HepG2 (cell line): ENCODE data around the gene DYNC1LI2. TPM values are rescaled to one million over a fixed set of nuclear protein-coding genes. Genes with fewer than 3 reads are reported as not detected.
A peak's percentile ranks its signal among the peaks of the same experiment; 100 is the strongest.

Experiments
- ATAC-seq: fragments of 200-7000 bp; cut with Tn5 transposase; 3 replicates; pipeline ENCODE4 v1.9.1; 2020; ENCODE audit warnings: mild to moderate bottlenecking, moderate library complexity
- BruUV-seq: library from RNA; stranded (reverse); fragments of 400-500 nt; replicated peaks from 2 replicates; lab custom pipeline; 2021; lab: Mats Ljungman, UMichigan
- CTCF ChIA-PET: fragments of 300-600 bp; formaldehyde crosslinking; extraction: SDS; loops from one replicate; lab custom pipeline; 2021; ENCODE audit warnings: low total read pairs, inconsistent platforms, low intra/inter-chr PET ratio; lab: Yijun Ruan, JAX
- POLR2A ChIA-PET: fragments of 350-600 bp; sonication (Branson Sonifier 250); formaldehyde crosslinking; loops from one replicate; lab custom pipeline; 2020; ENCODE audit warnings: antibody characterized with exemption, inconsistent platforms; lab: Yijun Ruan, JAX
- DNase-seq: peaks from one replicate; pipeline ENCODE4 v3.0.0-alpha.2; 2015; ENCODE audit warnings: low spot score
- FAIRE-seq: peaks from 3 replicates; lab custom pipeline; 2011; peaks lifted over from hg19 to GRCh38; lab: Jason Lieb, UNC
- H2AFZ ChIP-seq: one replicate; pipeline ENCODE4 v1.6.1; 2011; ENCODE audit warnings: low read length, inconsistent platforms
- H3K27ac ChIP-seq: fragments of 300-600 bp; 3 replicates; pipeline ENCODE4 v1.8.0; 2011; ENCODE audit warnings: mixed run types, mild to moderate bottlenecking, mixed read lengths, low read length, inconsistent platforms; ENCODE audit not compliant: insufficient read depth; ENCODE audit errors: extremely low read length
- H3K27me3 ChIP-seq, 2 experiments: fragments of 200-600 bp in 1 of 2; 2 replicates in 1 of 2; 3 replicates in 1 of 2; pipeline versions ENCODE4 v1.6.0 to v1.8.0; 2011; ENCODE audit warnings: low read length in 2 of 2, mild to moderate bottlenecking in 2 of 2, moderate library complexity in 2 of 2, inconsistent platforms in 1 of 2; ENCODE audit not compliant: insufficient read depth in 2 of 2, control insufficient read depth in 1 of 2
- H3K36me3 ChIP-seq, 2 experiments: fragments of 200-600 bp in 1 of 2; replicated peaks in 1 of 2; 2 replicates in 1 of 2; 3 replicates in 1 of 2; pipeline versions ENCODE4 v1.5.1 to v1.8.0; 2011; ENCODE audit warnings: low read length in 2 of 2, inconsistent platforms in 1 of 2; ENCODE audit not compliant: insufficient read depth in 2 of 2, control insufficient read depth in 1 of 2
- H3K4me1 ChIP-seq: 2 replicates; pipeline ENCODE4 v1.5.1; 2012; ENCODE audit warnings: low read length, inconsistent platforms; ENCODE audit not compliant: insufficient read depth
- H3K4me2 ChIP-seq: 2 replicates; pipeline ENCODE4 v1.6.0; 2011; ENCODE audit warnings: low read depth, low read length, inconsistent platforms
- H3K4me3 ChIP-seq, 3 experiments: fragments of 200-600 bp in 1 of 3; sonication (generic), shearing (Covaris generic) in 1 of 3; replicated peaks in 1 of 3; 2 replicates each; pipeline ENCODE4 v1.5.1; 2011 to 2016; ENCODE audit warnings: low read length in 3 of 3, inconsistent platforms in 2 of 3, low read depth in 2 of 3, mild to moderate bottlenecking in 2 of 3, control low read depth in 1 of 3, mixed read lengths in 1 of 3; ENCODE audit not compliant: insufficient read depth in 1 of 3
- H3K79me2 ChIP-seq: one replicate; pipeline ENCODE4 v1.6.1; 2011; ENCODE audit warnings: low read length, inconsistent platforms; ENCODE audit not compliant: insufficient read depth
- H3K9ac ChIP-seq: 2 replicates; pipeline ENCODE4 v1.6.0; 2011; ENCODE audit warnings: mild to moderate bottlenecking, low read depth, low read length, inconsistent platforms; ENCODE audit not compliant: insufficient read depth
- H3K9me3 ChIP-seq: 2 replicates; pipeline ENCODE4 v1.5.1; 2012; ENCODE audit warnings: mild to moderate bottlenecking, low read length
- H4K20me1 ChIP-seq: 2 replicates; pipeline ENCODE4 v1.6.0; 2011; ENCODE audit warnings: inconsistent platforms, mild to moderate bottlenecking, low read length, moderate library complexity; ENCODE audit not compliant: insufficient read depth
- HNRNPK ChIP-seq: fragments of 200-400 bp; formaldehyde crosslinking; IDR thresholded peaks from 2 replicates; pipeline ENCODE4 v1.6.1; 2018; ENCODE audit warnings: low read length, low read depth, moderate library complexity, mild to moderate bottlenecking; ENCODE audit not compliant: poor library complexity, severe bottlenecking
- MAFF ChIP-seq: IDR thresholded peaks from 2 replicates; pipeline ENCODE4 v1.6.1; 2011; ENCODE audit warnings: low read depth, low read length, improper control_type of control experiment
- MAFK ChIP-seq, 2 experiments: IDR thresholded peaks in 1 of 2; conservative IDR thresholded peaks in 1 of 2; 2 replicates each; pipeline ENCODE4 v1.6.1; 2011; ENCODE audit warnings: improper control_type of control experiment in 2 of 2, low read length in 2 of 2
- PAXIP1 ChIP-seq: sonication (generic); formaldehyde crosslinking; conservative IDR thresholded peaks from 2 replicates; pipeline ENCODE4 v1.4.0; 2020; ENCODE audit warnings: mild to moderate bottlenecking, missing genetic modification reagents, moderate library complexity
- SATB2 ChIP-seq: sonication (generic); formaldehyde crosslinking; IDR thresholded peaks from 2 replicates; pipeline ENCODE4 v1.5.0; 2020; ENCODE audit warnings: missing genetic modification reagents
- SNRNP70 ChIP-seq: fragments of 200-400 bp; formaldehyde crosslinking; IDR thresholded peaks from 2 replicates; pipeline ENCODE4 v1.6.1; 2017; ENCODE audit warnings: mild to moderate bottlenecking, low read depth, low read length, moderate library complexity
- ZNF230 ChIP-seq: sonication (generic); formaldehyde crosslinking; IDR thresholded peaks from 2 replicates; pipeline ENCODE4 v1.4.0; 2020; ENCODE audit warnings: mild to moderate bottlenecking, missing genetic modification reagents
- ZNF512 ChIP-seq: sonication (generic); formaldehyde crosslinking; IDR thresholded peaks from 2 replicates; pipeline ENCODE4 v1.4.0; 2020; ENCODE audit warnings: mild to moderate bottlenecking, missing genetic modification reagents
- ZNF615 ChIP-seq: sonication (generic); formaldehyde crosslinking; IDR thresholded peaks from 2 replicates; pipeline ENCODE4 v1.5.0; 2020; ENCODE audit warnings: mild to moderate bottlenecking, missing genetic modification reagents, borderline replicate concordance
- WGBS: methylation state at CpG from one replicate; pipeline ENCODE4 v1.1.6; 2017; ENCODE audit warnings: low lambda C conversion rate; 5-methylcytosine and 5-hydroxymethylcytosine counted together
- in situ Hi-C: cut with HindIII; loops from 2 replicates; pipeline ENCODE4 v1.10.0; 2017; ENCODE audit warnings: low pct_unique_long_range_greater_than_20kb; ENCODE audit not compliant: extremely low pct_ligation_motif_present
- intact Hi-C: fragments of 100-400 bp; cut with micrococcal nuclease; formaldehyde crosslinking; loops from one replicate; pipeline ENCODE4 v1.10.0; 2022; ENCODE audit not compliant: unreplicated experiment
- polyA plus RNA-seq, 8 experiments: library from polyadenylated mRNA; depleted of rRNA in 3 of 8; stranded (reverse) in 7 of 8; unstranded in 1 of 8; fragments of >200 nt; fragmentation: Illumina TruSeq in 4 of 8; extraction: Trizol in 4 of 8; gene quantifications; 2 replicates each; pipeline versions ENCODE4 v1.2.1 to v1.2.3, GENCODE V29; 2011 to 2016; ENCODE audit warnings: low read depth in 4 of 8, missing spikeins in 1 of 8, mixed read lengths in 1 of 8; ENCODE audit not compliant: insufficient read depth in 1 of 8
- total RNA-seq, 5 experiments: library from RNA; depleted of rRNA; stranded (reverse); fragments of >200 nt; fragmentation: Illumina TruSeq; extraction: Trizol; gene quantifications; 2 replicates each; pipeline ENCODE4 v1.2.3, GENCODE V29; 2016; ENCODE audit warnings: low read depth in 1 of 5
- TF ChIP-seq, protein P1 (sequence below): sonication (generic); formaldehyde crosslinking; IDR thresholded peaks from 2 replicates; pipeline ENCODE4 v1.4.0; 2020; ENCODE audit warnings: missing genetic modification reagents

The DYNC1LI2 gene
- total and polyA plus RNA-seq, 2 of the 13 experiments (the other 11 are each of a cell fraction or from before 2014, with no cell fraction given): 65.5 to 135 TPM

GRCh38 chr16:66735891-66736290 is 15.5 kb downstream of the DYNC1LI2 start:
- ChIA-PET POLR2A (no interaction called here), CTCF (no interaction called here)
- no peak overlapping the region for H3K9ac ChIP-seq
- no peaks in the 10 kb centered on the region for H3K9me3 ChIP-seq
- no peak overlapping the region for H3K4me2 ChIP-seq
- no peak for ATAC-seq
- H2AFZ ChIP-seq: no peak overlapping the region
- TF ChIP-seq MAFK (conservative IDR thresholded peaks at IDR 0.05 in 1 of 2, IDR thresholded peaks at IDR 0.05 in 1 of 2; ENCODE audit: low read length in 2 of 2) (peak; percentile 32 to 37; a peak in 1 of 4 replicates), ZNF512 (CRISPR knock-in tag) (no peak), ZNF615 (CRISPR knock-in tag) (no peak), ZNF230 (no peak)
- BruUV-seq: no TSS peak
- H3K79me2 ChIP-seq: peaks cover 20% of the 10 kb centered on the region
- H3K4me3 ChIP-seq: no peak overlapping the region
- H3K36me3 ChIP-seq: peaks cover 45 to 91% of the 10 kb centered on the region in 2 experiments
- in situ Hi-C loops: no loop called here
- no peaks in the 10 kb centered on the region for H3K27me3 ChIP-seq
- H3K4me1 ChIP-seq: peaks cover 11% of the 10 kb centered on the region
- no peak for FAIRE-seq
- intact Hi-C loops: no loop called here
- peaks cover 16% of the 10 kb centered on the region; the same call in 1 of the 2 replicates for H4K20me1 ChIP-seq
- no peak for DNase-seq
- WGBS: 85% methylated on average over 4 of the region's 4 CpGs
- H3K27ac ChIP-seq: no peak overlapping the region

DNA sequence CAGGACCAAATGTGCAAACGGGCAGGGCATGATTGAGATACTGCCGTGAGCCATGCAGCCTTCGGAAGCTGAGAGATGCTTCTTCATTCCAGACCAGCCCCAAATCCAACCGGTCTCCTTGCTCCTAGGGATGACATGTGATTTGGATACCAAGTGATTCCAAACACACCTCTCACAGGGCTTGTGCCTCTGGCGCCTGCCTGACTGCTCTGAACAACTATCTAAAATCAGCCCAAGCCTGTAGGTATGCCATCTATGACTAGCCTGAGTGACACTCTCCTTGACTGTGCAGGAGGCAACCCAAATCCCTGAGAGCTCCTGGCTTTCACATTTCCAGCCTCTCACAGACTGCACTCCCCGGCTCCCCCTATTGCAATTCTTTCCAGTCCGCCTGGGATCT is 20.3 kb downstream of the DYNC1LI2 start:
- in situ Hi-C loops (no loop called here), intact Hi-C loops (no loop called here)
- BruUV-seq: no TSS peak
- POLR2A ChIA-PET: interaction anchor here (0.5 kb wide), 1 partner anchor 292 kb away, joined by 6 read pairs; no protein-coding TSS in a partner anchor
- ATAC-seq (no peak; the same call in 2 of the 3 replicates), FAIRE-seq (no peak), DNase-seq (no peak)
- Histone ChIP-seq H3K9ac (no peak overlapping the region), H4K20me1 (no peaks in the 10 kb centered on the region; the same call in 1 of the 2 replicates), H2AFZ (no peak overlapping the region), H3K27ac (no peak overlapping the region), H3K4me1 (no peaks in the 10 kb centered on the region), H3K79me2 (no peaks in the 10 kb centered on the region), H3K9me3 (no peaks in the 10 kb centered on the region), H3K4me3 (no peak overlapping the region), H3K27me3 (no peaks in the 10 kb centered on the region), H3K36me3 (peaks cover 42 to 91% of the 10 kb centered on the region in 2 experiments), H3K4me2 (no peak overlapping the region)
- CTCF ChIA-PET: no interaction called here
- 97% methylated on average over 7 of the region's 7 CpGs for WGBS
- no peak for TF ChIP-seq SNRNP70
- TF ChIP-seq PAXIP1 (CRISPR knock-in tag): no peak
- no peak for TF ChIP-seq HNRNPK
- TF ChIP-seq, protein P1, sequence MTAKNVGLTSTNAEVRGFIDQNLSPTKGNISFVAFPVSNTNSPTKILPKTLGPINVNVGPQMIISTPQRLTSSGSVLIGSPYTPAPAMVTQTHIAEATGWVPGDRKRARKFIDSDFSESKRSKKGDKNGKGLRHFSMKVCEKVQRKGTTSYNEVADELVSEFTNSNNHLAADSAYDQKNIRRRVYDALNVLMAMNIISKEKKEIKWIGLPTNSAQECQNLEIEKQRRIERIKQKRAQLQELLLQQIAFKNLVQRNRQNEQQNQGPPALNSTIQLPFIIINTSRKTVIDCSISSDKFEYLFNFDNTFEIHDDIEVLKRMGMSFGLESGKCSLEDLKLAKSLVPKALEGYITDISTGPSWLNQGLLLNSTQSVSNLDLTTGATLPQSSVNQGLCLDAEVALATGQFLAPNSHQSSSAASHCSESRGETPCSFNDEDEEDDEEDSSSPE: no peak
- TF ChIP-seq SATB2 (CRISPR knock-in tag): no peak
- TF ChIP-seq MAFF: no peak
